GM21360 (cell line): ENCODE results near the gene RAB9B.
A peak's percentile ranks its signal among the peaks of the same experiment; 100 is the strongest.
"Not testable (repeated sequence)": the region's sequence is repeated elsewhere in the genome, so short reads cannot be mapped to it uniquely, and the experiment has no call there.

Experiments
- ATAC-seq: cut with Tn5 transposase; IDR thresholded peaks from one replicate; pipeline ENCODE4 v1.9.1; 2021; ENCODE audit warnings: mild to moderate bottlenecking, moderate library complexity; ENCODE audit not compliant: unreplicated experiment

Gene RAB9B

GRCh38 chrX:103817101-103817500, 15.0 kb downstream of the RAB9B start:
- not testable (repeated sequence) for ATAC-seq

GRCh38 chrX:103811858-103812257, 20.2 kb downstream of the RAB9B start:
- ATAC-seq = no peak

GRCh38 chrX:103806862-103807474, 25.1 kb downstream of the RAB9B start:
- ATAC-seq = no peak

- ATAC-seq = no peak
Observed at GRCh38 chrX:103805860-103806259, 26.2 kb downstream of the RAB9B start.

GRCh38 chrX:103800318-103800717, 31.7 kb downstream of the RAB9B start:
- no peak for ATAC-seq

- ATAC-seq = no peak
Observed at GRCh38 chrX:103797691-103798090, 34.4 kb downstream of the RAB9B start.

- ATAC-seq = no peak
Observed at GRCh38 chrX:103794119-103794518, 37.9 kb downstream of the RAB9B start.

- ATAC-seq = no peak
Observed at GRCh38 chrX:103793545-103793940, 38.5 kb downstream of the RAB9B start.

GRCh38 chrX:103792916-103793544, 39.0 kb downstream of the RAB9B start:
- no peak for ATAC-seq

GRCh38 chrX:103791826-103792485, 40.1 kb downstream of the RAB9B start:
- no peak for ATAC-seq

- no peak for ATAC-seq
Observed at GRCh38 chrX:103791228-103791627, 40.8 kb downstream of the RAB9B start.

- peak; percentile 89 for ATAC-seq
Observed at GRCh38 chrX:103789004-103789403, 43.1 kb downstream of the RAB9B start.

- ATAC-seq = no peak
Observed at GRCh38 chrX:103783971-103784370, 48.1 kb downstream of the RAB9B start.

GRCh38 chrX:103783196-103783595, 48.9 kb downstream of the RAB9B start:
- ATAC-seq = no peak

GRCh38 chrX:103782640-103783039, 49.4 kb downstream of the RAB9B start:
- ATAC-seq = no peak

- ATAC-seq = no peak
Observed at GRCh38 chrX:103781706-103782105, 50.4 kb downstream of the RAB9B start.

- ATAC-seq = no peak
Observed at GRCh38 chrX:103781062-103781402, 51.0 kb downstream of the RAB9B start.

- no peak for ATAC-seq
Observed at GRCh38 chrX:103780336-103781061, 51.6 kb downstream of the RAB9B start.

GRCh38 chrX:103779141-103779789, 52.8 kb downstream of the RAB9B start:
- ATAC-seq = no peak

- no peak for ATAC-seq
Observed at GRCh38 chrX:103776546-103776945, 55.5 kb downstream of the RAB9B start, which contains the start of gene PLP1. Gene PLP1 (plus strand): TSS chrX:103776840. CDS start chrX:103776996, 156 bp downstream.

GRCh38 chrX:103774070-103774642, 57.9 kb downstream of the RAB9B start:
- no peak for ATAC-seq
